Caco-2 (cell line): ENCODE results near the gene GPR183. TPM values are rescaled to one million over a fixed set of nuclear protein-coding genes. Genes with fewer than 3 reads are reported as not detected.

Source experiments
- BruUV-seq: library from RNA; stranded (reverse); fragments of 400-500 nt; replicated peaks from 2 replicates; lab custom pipeline; 2021; lab: Mats Ljungman, UMichigan
- CTCF ChIA-PET: fragments of 300-600 bp; sonication (Branson Sonifier 250); formaldehyde crosslinking; loops from one replicate; lab custom pipeline; 2022; ENCODE audit warnings: antibody characterized with exemption; lab: Charles Lee
- POLR2A ChIA-PET: fragments of 300-600 bp; sonication (Branson Sonifier 250); formaldehyde crosslinking; loops from one replicate; lab custom pipeline; 2022; ENCODE audit warnings: antibody characterized with exemption; lab: Charles Lee
- DNase-seq, 2 experiments: peaks; one replicate each; pipeline versions ENCODE4 v3.0.0 to v3.0.0-alpha.2; 2020 to 2022
- H3K27me3 ChIP-seq: replicated peaks from 2 replicates; pipeline ENCODE4 v1.6.0; 2011; ENCODE audit warnings: low read length; ENCODE audit not compliant: control insufficient read depth, insufficient read depth
- H3K36me3 ChIP-seq: 2 replicates; pipeline ENCODE4 v1.5.1; 2011; ENCODE audit warnings: low read length; ENCODE audit not compliant: control insufficient read depth, insufficient read depth
- H3K4me1 ChIP-seq: fragments of 250-450 bp; sonication (Bioruptor Pico); 2 replicates; pipeline ENCODE4 v1.5.1; 2020; ENCODE audit warnings: mild to moderate bottlenecking
- H3K4me3 ChIP-seq: 2 replicates; pipeline ENCODE4 v1.5.1; 2011; ENCODE audit warnings: low read depth, mild to moderate bottlenecking, control low read depth, low read length
- H3K9me3 ChIP-seq: fragments of 250-450 bp; sonication (Bioruptor Pico); 2 replicates; pipeline ENCODE4 v1.5.1; 2020; ENCODE audit warnings: mild to moderate bottlenecking, moderate library complexity
- H3K27ac Mint-ChIP-seq: one replicate; pipeline ENCODE4 v1.8.0; 2022; ENCODE audit warnings: mixed read lengths; ENCODE audit not compliant: unreplicated experiment
- H3K27me3 Mint-ChIP-seq: one replicate; pipeline ENCODE4 v1.8.0; 2022; ENCODE audit warnings: mixed read lengths; ENCODE audit not compliant: insufficient read depth, unreplicated experiment
- H3K36me3 Mint-ChIP-seq: one replicate; pipeline ENCODE4 v1.8.0; 2022; ENCODE audit warnings: mild to moderate bottlenecking, mixed read lengths; ENCODE audit not compliant: insufficient read depth, unreplicated experiment
- H3K4me1 Mint-ChIP-seq: one replicate; pipeline ENCODE4 v1.8.0; 2022; ENCODE audit warnings: low read depth, mixed read lengths; ENCODE audit not compliant: unreplicated experiment
- H3K4me3 Mint-ChIP-seq: one replicate; pipeline ENCODE4 v1.8.0; 2022; ENCODE audit warnings: mild to moderate bottlenecking, moderate library complexity, mixed read lengths; ENCODE audit not compliant: unreplicated experiment
- H3K9me3 Mint-ChIP-seq: one replicate; pipeline ENCODE4 v1.8.0; 2022; ENCODE audit warnings: mixed read lengths; ENCODE audit not compliant: unreplicated experiment
- CTCF ChIP-seq, 2 experiments: fragments of 200-600 bp in 1 of 2; IDR thresholded peaks; 1 replicate in 1 of 2; 2 replicates in 1 of 2; pipeline versions ENCODE4 v1.5.1 to v1.8.0; 2011 to 2022; ENCODE audit warnings: antibody characterized with exemption in 1 of 2, control low read depth in 1 of 2, inconsistent platforms in 1 of 2, low read depth in 1 of 2, low read length in 1 of 2, mild to moderate bottlenecking in 1 of 2, moderate library complexity in 1 of 2; ENCODE audit not compliant: insufficient read depth in 1 of 2, severe bottlenecking in 1 of 2, unreplicated experiment in 1 of 2
- intact Hi-C: fragments of 100-400 bp; cut with micrococcal nuclease; formaldehyde crosslinking; loops from one replicate; pipeline ENCODE4 v1.10.0; 2022; ENCODE audit not compliant: unreplicated experiment
- total RNA-seq: library from RNA; stranded (reverse); gene quantifications from 2 replicates; pipeline ENCODE4 v1.2.3, GENCODE V29; 2022

The GPR183 gene
- total RNA-seq, 1 experiment from 2014 or later = not detected

- DNase-seq = no peak
- Mint-ChIP-seq H3K4me3 (no peak overlapping the region), H3K4me1 (no peaks in the 10 kb centered on the region), H3K27me3 (no peaks in the 10 kb centered on the region), H3K9me3 (no peaks in the 10 kb centered on the region), H3K27ac (no peak overlapping the region), H3K36me3 (peaks cover 39% of the 10 kb centered on the region)
- intact Hi-C loops = no loop called here
- no TSS peak for BruUV-seq
- Histone ChIP-seq H3K9me3 (no peaks in the 10 kb centered on the region), H3K4me1 (no peaks in the 10 kb centered on the region), H3K27me3 (no peaks in the 10 kb centered on the region), H3K4me3 (no peak overlapping the region), H3K36me3 (no peaks in the 10 kb centered on the region; the same call in 1 of the 2 replicates)
- CTCF ChIA-PET = no interaction called here
- POLR2A ChIA-PET = no interaction called here
- TF ChIP-seq CTCF (IDR thresholded peaks at IDR 0.05; ENCODE audit: insufficient read depth in 1 of 2, low read depth in 1 of 2, low read length in 1 of 2, severe bottlenecking in 1 of 2, unreplicated experiment in 1 of 2) = no peak
Observed at GRCh38 chr13:99339736-99340397, 32.7 kb upstream of the GPR183 start.

- Mint-ChIP-seq H3K27ac (no peak overlapping the region), H3K4me3 (no peak overlapping the region), H3K9me3 (no peaks in the 10 kb centered on the region), H3K4me1 (no peaks in the 10 kb centered on the region), H3K36me3 (peaks cover 39% of the 10 kb centered on the region), H3K27me3 (no peaks in the 10 kb centered on the region)
- ChIA-PET POLR2A (no interaction called here), CTCF (no interaction called here)
- Histone ChIP-seq H3K27me3 (no peaks in the 10 kb centered on the region), H3K9me3 (no peaks in the 10 kb centered on the region), H3K36me3 (no peaks in the 10 kb centered on the region; the same call in 1 of the 2 replicates), H3K4me1 (no peaks in the 10 kb centered on the region), H3K4me3 (no peak overlapping the region)
- intact Hi-C loops = no loop called here
- DNase-seq = no peak
- no peak for TF ChIP-seq CTCF (IDR thresholded peaks at IDR 0.05; ENCODE audit: insufficient read depth in 1 of 2, low read depth in 1 of 2, low read length in 1 of 2, severe bottlenecking in 1 of 2, unreplicated experiment in 1 of 2)
- no TSS peak for BruUV-seq
Observed at GRCh38 chr13:99339230-99339721, 32.1 kb upstream of the GPR183 start.

DNA sequence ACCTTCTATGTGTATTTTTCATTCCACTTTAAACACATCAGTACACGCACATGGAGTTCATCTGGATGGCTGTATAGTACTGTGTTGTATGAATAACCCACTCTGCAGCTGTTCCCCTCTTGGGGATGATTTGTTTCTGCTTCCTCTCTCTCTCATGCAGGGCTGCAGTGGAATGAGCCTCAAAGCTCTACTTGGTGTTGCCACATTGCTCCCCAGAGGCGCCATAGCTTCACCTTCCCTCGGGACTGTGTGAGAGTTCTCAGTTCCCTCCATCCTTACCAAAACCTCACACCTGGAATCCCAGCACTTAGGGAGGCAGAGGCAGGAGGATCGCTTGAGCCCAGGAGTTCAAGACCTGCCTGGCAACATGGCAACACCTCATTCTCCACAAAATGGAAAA, 28.4 kb upstream of the GPR183 start:
- H3K36me3 Mint-ChIP-seq = peaks cover 22% of the 10 kb centered on the region
- CTCF ChIA-PET = no interaction called here

More for the DNA sequence above, 28.4 kb upstream of the GPR183 start:
- H3K4me1 Mint-ChIP-seq = no peaks in the 10 kb centered on the region
- no peaks in the 10 kb centered on the region for H3K4me1 ChIP-seq
- H3K9me3 ChIP-seq = no peaks in the 10 kb centered on the region
- no peaks in the 10 kb centered on the region for H3K27me3 ChIP-seq
- H3K9me3 Mint-ChIP-seq = no peaks in the 10 kb centered on the region
- TF ChIP-seq CTCF (IDR thresholded peaks at IDR 0.05; ENCODE audit: insufficient read depth in 1 of 2, low read depth in 1 of 2, low read length in 1 of 2, severe bottlenecking in 1 of 2, unreplicated experiment in 1 of 2) = no peak
- no peak for DNase-seq
- no peak overlapping the region for H3K27ac Mint-ChIP-seq
- no TSS peak for BruUV-seq
- H3K4me3 ChIP-seq = no peak overlapping the region
- H3K27me3 Mint-ChIP-seq = no peaks in the 10 kb centered on the region
- POLR2A ChIA-PET = interaction anchor here (0.5 kb wide), 1 partner anchor 18 kb away, joined by 3 read pairs; no protein-coding TSS in a partner anchor
- no peak overlapping the region for H3K4me3 Mint-ChIP-seq
- no peaks in the 10 kb centered on the region; the same call in none of the 2 replicates for H3K36me3 ChIP-seq
- intact Hi-C loops = no loop called here
